NOMO-1 (cell line): ENCODE results near the gene FOXN3.

Experiments used
- DNase-seq, 2 experiments: peaks; one replicate each; lab custom pipeline; 2025; ENCODE audit not compliant: unreplicated experiment in 2 of 2; lab: John Stamatoyannopoulos, UW

Gene FOXN3

DNA sequence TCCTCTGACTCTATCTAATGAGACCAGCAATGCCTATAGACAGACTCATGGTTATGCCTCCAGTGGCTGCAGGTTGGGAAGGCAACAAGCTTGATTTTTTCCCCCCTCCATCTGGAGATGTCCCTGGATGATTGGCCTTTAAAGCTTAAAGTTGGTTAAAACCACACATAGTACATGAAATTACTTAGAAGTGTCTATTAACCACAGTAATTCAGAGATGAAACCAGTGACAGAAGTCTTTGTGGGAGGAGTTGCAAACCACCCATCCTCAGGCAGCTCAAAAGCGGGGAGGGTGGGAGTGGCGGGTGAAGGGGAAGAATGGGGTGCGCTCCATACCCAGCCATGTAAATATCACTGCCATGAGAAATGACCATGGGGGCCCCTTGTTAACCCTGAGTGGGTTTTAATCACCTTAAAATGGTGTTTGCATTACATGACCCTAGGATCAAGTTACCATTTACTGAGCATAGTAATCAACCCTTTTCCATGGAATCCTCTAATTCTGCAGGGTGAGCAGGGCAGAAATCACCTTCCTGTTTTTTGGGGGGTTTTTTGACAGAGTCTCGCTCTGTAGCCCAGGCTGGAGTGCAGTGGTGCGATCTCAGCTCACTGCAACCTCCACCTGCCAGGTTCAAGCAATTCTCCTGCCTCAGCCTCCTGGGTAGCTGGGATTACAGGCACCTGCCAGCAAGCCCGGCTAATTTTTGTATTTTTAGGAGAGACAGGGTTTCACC is 133.5 kb downstream of the FOXN3 start:
- no peak for DNase-seq

DNA sequence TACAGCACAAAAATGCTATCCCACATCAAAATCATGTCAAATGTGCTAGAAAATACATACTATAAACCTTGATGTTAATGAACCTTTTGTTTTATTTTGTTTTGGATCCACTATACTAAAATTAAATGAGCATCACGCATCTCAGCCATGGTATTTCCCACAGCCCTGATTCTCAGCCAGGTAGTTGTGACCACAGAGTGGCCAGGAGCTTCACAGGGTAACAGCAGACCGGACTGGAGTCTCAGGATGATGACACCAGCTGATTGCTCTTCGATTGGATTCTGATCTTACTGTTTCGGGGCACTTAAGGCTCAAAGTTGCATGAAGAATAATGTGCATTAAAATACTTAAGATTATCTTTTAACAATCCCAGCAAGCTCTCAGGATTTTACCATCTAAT is 134.8 kb downstream of the FOXN3 start:
- DNase-seq: no peak

DNA sequence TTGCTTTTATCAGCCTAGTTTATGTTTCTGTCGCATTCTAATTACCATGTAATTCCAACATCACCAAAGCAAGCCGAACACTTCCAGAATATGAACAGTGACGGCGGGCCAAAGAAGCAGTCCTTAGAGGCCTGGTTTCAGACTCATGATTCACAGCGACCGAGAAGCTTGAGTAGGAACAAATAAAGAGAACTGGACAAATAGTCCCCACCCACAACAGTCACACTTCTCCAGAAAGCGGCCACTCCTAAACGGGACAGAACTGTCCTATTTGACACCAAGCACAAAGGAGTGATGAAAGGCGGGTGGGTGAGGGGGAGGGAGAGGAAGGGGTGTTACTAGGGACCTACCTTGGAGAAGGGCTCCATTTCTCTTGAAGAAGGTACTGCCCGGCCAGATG is 136.4 kb downstream of the FOXN3 start:
- DNase-seq: no peak

DNA sequence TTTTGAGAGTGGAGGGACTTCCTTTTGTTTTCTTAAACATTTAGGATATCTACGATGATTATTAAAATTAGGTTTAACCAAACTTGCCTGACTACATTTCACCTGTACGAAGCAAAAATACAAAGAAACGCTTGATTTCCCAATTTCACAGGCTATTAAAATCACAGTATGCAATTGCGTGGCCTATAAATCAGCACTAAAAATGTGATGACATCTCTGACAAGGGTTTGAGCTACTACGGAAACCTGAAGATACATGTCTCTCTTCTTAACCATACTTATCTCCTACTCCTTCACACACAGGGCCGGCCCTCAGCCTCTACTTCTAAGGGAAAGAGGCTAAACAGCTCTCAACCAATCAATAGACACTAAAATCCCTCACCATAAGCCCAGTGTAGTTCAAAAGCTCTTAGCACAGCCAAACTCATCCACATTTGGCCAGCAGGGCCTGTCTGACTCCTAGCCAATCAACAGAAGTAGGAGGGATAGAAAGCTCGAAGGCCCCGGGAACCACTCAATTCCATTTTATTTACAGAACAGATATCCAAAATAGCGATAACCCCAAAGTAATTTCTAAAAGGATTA is 137.3 kb downstream of the FOXN3 start:
- no peak for DNase-seq

DNA sequence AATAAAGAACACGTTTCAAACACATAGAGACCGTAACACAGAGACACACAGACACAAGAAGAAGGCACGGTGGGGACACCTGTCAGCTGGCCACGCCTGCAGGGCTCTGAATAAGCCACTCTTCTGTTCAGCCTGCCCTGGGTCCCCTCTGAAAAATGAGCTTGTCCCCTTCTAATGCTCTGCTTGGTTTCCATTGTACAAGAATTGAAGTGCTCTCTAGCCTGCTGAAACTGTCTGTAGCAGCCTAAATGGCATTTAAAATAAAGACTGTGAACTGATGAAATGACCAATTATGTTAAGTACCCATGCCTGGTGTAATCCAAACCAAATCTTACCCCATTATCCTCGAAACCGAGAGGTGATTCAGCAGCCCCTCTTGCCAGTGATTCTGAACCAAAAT is 139.8 kb downstream of the FOXN3 start:
- DNase-seq: no peak

DNA sequence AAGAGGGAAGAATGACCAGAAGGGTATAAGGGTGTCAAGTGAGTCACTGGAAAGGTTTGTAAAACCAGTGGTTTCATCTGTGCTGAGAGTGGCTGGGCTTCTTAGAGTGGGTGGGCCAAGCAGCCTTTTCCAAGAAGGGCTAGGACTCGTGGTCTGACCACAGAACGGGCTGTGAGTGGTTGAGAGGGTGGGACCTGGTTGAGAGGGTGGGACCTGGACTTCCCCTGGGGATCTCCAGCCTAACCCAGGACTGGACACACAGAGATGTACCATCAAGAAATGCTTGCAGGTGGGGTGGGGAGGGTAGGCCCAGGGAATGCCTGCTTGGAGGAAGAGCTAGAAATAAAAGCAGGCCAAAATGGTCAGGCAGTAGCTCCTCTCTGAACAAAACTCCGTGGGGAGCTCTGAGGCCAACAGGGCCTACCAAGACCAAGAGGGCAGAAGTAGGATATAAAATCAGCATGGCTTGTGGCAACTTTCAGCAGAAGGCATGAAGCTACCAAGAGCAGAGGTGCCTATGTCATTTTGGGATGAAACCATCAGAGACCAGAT is 140.5 kb downstream of the FOXN3 start:
- DNase-seq: no peak

DNA sequence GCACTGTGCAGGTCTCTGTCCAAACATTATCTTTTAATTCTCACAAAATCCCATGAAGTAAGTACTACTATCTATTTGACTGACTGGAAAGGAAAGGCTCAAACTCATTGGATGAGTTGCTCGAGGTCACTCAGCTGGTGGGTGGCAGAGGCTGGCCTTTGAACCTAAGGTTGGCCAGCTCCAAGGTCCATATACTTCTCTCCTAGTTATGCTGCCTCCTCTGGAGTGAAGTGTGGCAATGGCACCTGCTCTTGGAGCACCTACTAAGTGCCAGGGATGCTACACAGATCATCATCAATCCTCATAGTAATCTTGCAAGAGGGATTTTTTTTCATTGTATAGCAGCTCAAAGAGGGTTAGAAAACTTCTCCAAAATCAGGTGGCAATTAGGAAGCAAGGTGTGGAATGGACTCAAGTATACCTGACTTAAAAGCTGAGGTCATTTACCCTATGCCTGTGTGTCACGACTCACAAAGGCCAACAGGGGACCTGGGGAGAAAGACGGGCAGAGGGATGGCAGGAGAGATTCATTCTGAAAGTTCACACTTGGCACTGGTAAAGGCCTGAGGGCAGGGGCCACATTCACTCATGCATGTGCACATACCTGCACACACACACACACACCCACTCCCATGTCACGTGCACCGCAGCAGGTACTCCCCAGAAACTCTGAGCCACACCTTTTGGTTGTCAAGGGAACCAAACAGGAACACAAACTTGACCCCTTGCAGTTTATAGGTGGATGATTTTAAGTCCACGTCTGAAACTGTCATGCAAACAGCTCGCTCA is 146.4 kb downstream of the FOXN3 start:
- no peak for DNase-seq

DNA sequence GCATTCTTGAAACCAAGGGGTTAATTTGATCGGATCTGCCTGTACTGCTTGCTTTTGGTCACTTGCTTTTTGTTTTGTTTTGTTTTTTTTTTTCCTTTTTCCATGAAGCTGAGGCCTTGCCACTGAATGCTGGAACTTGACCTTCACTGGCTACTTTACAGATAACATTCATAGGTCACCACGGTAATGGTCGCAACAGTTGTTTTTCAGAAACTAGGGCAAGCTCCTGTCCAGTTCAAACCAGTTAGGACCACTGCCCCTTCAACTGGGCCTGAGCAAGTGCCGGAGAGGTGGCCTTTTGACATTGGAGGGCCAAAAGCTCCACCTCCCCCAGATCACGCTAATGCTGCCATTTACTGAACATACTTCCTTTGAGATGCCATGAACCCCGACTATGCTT is 147.6 kb downstream of the FOXN3 start:
- no peak for DNase-seq

DNA sequence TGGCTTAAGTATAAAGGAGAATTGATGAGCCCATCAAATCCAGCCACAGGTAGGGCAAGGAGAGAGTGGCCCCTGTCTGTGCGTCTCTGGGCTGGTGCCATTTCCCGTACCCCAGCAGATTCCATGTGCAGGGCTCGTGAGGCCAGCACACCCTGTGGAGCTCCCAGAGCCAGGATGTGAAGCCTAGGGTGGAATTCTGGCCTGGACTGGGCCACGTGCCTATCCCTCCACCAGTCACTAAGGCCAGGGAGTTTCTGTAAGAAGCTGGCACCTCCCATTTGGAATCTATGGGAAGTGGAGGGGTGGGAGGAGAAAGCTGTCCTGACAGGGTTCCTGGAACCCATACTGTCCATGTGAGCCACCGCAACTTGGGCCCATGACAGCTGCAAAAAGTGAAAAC is 148.5 kb downstream of the FOXN3 start:
- DNase-seq: no peak

DNA sequence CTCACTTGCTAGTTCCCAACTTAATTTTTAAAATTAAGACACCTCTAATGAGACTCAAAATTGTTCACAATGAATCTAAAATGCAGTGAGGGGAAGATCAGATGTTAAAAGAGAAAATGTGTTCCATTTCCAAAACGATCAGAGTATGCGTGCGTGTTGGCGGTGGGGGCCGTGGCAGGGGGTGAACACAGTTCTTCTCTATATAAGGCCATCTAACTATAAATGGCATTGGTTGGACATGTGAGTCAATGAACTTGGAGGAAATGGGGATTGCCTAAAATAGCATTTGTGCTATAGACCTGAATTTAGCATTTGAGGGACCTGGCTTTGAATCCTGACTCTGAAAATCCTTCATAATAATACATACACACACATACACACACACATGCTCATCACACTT is 149.4 kb downstream of the FOXN3 start:
- DNase-seq: peak in 1 of 2 experiments; percentile 8

DNA sequence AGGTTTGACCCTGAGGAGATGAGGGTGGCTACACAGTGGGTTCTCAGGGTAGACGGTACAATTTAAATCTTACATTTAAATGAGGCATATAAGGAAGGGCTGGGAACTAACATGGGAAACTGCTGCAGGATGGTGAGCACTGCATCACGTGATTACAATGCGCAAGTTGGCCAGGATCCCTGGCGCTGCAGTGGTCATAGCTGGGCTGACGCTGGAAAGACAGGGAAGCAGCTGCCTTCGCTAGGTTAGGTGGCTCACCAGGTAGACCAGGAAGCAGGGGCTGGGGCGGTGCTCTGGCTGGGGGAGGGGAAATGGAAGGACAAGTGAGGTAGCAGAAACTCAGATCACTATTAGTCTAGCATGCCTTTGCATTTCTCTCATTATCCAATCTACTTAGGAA is 149.9 kb downstream of the FOXN3 start:
- no peak for DNase-seq

DNA sequence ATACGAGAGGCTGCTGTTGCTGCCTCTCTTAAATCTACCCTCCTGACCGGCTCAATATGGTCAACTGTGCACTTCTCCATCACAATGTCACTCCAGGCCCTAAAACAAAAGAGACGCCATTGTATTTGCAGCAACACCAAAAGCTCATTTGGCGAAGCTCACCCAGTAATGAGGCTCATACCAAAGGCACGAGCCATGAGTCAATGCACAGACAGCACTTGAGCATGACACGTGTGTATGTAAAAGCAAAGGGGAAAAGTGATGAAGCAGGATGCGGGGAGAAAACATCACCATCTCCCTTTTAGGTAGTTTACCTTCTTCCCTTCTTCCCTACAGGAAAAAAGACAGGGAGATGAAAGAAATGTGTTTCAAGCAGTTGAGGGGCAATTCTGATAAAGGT is 150.3 kb downstream of the FOXN3 start:
- DNase-seq: no peak

DNA sequence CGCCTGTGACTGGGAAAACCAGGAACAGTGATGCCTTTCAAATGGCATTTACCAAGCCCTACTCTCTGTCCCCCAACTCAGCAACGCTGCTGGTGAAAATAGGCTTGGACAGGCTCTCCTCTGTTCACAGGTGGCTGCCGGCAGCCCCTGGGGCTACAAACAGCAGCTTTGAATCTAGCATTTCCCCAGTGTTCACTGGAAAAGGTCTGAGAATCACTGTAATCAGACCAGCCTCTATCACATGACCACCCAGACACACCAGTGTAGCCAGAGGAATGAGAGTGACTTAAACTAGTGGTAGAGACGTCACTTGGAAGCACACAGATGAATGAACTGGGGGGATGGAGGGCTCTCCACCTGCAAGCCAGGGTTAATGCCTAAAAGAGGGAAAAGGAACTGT is 151.8 kb downstream of the FOXN3 start:
- DNase-seq: no peak

DNA sequence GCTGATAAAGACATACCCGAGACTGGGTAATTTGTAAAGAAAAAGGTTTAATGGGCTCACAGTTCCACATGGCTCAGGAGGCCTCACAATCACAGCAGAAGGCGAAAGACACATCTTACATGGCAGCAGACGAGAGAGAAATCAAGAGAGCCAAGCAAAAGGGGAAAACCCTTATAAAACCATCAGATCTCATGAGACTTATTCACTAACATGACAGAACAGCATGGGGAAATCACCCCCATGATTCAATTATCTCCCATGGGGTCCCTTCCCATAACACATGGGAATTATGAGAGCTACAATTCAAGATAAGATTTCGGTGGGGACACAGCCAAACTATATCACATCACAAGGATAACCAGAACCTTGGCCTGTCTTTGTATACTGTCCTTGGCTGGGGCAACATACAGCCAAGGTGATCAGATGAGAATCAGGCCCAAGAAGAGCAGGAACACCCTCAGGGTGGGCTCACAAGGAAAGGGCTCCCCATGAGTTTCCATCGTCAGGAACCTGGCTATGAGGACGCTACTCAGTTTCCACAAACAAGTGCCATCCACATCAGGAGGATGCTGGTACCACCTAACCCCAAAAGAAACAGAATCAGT is 152.7 kb downstream of the FOXN3 start:
- DNase-seq: no peak

DNA sequence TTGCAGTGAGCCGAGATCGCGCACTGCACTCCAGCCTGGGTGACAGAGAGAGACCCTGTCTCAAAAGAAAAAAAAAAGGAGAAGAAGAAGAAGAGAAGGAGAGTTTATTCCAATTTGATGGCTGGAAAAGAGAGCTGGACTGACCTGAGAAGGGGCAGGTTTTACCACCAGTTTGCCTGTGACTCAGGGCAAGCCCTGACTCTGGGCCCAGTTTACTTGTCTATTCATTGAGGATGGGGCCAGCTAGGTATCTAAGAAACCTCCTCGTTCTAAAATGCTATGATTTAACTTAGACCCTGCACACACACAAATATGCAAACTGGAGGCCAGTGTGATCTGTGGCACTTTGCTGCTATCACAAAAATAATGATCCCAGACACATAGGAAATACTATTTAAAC is 155.0 kb downstream of the FOXN3 start:
- DNase-seq: no peak

DNA sequence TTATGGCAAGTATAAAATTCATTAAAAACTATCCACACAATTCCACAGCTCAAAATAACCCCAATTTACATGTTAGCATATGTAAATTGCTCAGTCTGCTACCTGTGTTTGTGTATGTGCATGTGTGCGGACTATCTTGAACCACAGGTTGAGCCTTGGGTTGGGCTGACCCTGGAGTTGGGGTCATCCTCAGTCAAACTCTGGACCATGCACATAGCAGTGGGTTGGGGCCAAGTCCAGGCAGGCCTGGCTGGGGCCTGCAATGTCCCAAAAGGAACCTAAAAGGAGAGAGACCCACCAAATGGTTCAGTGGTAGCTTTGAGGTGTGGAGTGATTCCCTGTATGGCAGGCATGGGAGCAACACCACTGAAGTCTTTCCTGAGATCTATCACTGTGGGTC is 156.1 kb downstream of the FOXN3 start:
- no peak for DNase-seq

DNA sequence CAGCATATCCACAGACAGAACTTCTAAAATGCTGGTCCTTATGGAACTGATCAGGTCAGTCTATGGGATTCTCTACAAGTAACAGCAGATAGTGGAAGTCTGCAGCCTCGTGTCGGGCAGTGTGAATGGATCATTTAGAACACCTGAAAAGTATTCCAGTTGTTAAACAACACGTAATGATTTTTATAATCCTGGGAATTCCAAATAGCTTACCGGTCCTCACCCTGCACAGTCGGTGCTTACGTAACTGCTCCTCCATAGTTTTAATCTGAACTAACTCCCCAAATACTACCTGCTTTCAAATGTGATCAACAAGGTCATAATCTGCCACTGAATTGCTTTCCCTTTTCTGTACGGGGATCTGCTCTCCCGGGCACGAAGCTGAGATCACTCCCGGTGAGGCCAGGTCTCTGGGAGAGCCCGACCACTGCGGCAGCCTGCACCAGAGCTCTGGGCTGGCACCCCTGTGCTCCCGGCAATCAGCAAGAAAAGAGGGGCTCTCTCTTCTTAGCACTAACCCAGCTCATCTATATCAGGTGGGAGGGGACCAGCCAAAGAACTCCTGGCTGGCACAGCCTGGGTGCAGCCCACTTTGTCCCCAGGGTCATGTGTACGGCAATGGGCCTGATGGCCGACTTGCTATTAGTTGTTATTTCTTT is 157.0 kb downstream of the FOXN3 start:
- DNase-seq: no peak

DNA sequence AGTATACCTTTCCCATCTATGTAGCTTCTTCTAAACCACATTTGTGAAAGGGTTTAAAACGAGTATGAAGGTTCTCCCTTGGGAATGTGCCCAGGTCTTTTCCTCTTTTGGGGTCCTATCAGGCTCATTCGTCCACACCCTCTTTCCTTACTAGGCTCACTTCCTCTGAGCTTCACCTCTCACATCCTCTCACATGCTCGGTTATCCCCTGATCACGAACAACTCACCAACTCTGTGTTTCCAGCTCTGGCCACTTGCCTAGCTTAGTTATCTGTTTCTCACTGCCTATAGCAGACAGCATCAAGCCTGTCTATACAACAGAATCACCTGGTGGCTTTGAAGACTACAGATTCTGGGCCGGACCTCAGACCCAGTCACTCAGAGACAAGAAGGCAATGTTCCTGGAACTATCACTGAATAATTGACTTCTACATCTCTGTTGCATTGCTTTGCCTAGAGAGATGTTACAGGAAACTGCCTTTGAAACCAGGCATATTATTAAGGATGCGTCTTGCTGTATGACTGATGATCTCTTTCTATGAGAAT is 158.2 kb downstream of the FOXN3 start:
- no peak for DNase-seq

DNA sequence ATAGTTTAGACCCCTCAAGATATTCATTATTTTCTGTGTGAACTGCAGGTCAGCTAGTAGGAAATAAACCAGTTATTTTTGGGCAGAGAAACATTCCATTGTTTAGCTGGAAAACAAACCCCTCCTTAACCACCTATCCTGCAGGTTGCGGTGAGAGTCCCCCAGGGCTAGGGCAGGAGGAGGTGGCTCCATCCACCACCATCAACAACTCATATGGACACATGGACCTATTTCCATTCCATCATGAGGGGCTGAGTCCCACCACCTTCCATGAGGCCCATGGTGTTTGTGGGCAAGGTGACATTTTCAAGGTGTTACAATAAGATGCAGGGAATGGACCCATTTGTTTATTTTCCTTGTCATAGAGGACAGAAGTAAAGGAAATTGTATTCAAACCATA is 160.1 kb downstream of the FOXN3 start:
- DNase-seq: no peak

DNA sequence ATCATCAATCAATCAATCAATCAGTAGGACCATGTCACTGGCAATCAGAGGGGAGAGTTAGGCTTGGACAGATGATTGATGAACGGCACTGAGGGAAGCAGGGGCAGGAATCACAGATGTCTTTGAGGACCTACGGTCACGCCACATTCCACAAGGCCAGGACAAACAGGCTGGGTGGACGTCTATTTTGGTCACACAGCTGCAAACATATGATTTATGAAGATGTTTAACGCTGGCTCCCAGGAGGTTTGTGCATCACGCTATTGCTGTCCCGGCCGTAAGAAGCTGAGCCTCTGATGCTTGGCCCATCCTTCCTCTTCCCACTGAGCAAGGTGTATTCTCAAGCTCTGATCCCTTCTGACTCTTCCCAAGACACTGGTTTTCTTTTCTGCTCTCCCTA is 160.8 kb downstream of the FOXN3 start:
- no peak for DNase-seq

DNA sequence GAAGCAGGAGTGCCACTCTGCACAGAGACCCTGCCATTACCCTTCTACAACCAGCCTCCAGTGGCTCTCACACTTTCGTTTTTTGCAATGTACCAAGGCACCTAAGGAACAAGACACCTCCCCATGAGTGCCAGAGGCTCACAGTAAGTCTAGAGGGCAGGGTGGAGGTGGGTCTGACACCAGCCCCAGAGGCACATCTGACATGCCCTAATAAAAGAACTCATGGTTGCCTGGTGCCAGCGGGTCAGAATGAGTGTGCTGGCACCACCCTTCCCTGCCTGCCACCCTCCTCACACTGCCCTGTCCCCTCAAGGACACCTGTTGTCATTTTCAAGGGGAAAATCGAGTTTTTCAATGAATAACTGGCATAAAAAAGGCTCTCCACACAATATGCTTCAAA is 161.2 kb downstream of the FOXN3 start:
- no peak for DNase-seq
